Measurements from ENCODE around the gene DNAH3. TPM values are rescaled to one million over a fixed set of nuclear protein-coding genes. Genes with fewer than 3 reads are reported as not detected.

DNAH3 gene
- total and polyA plus RNA-seq, 2 of the 13 experiments (the other 11 are each of a cell fraction or from before 2014, with no cell fraction given) = 0.07 to 0.08 TPM

GRCh38 chr16:21158208-21159110, 7.8 kb upstream of the DNAH3 start, which contains the start of gene LDAF1 (continued):
- TF ChIP-seq KLF9 (CRISPR knock-in tag; IDR thresholded peaks at IDR 0.05; ENCODE audit: low read depth) = 0 out of 2 replicates have a peak, but pooled peaks have one; percentile 75
- TF ChIP-seq ZFY (CRISPR knock-in tag; IDR thresholded peaks at IDR 0.05) = peak; percentile 20; the same call in 1 of the 2 replicates
- TF ChIP-seq, protein P1, sequence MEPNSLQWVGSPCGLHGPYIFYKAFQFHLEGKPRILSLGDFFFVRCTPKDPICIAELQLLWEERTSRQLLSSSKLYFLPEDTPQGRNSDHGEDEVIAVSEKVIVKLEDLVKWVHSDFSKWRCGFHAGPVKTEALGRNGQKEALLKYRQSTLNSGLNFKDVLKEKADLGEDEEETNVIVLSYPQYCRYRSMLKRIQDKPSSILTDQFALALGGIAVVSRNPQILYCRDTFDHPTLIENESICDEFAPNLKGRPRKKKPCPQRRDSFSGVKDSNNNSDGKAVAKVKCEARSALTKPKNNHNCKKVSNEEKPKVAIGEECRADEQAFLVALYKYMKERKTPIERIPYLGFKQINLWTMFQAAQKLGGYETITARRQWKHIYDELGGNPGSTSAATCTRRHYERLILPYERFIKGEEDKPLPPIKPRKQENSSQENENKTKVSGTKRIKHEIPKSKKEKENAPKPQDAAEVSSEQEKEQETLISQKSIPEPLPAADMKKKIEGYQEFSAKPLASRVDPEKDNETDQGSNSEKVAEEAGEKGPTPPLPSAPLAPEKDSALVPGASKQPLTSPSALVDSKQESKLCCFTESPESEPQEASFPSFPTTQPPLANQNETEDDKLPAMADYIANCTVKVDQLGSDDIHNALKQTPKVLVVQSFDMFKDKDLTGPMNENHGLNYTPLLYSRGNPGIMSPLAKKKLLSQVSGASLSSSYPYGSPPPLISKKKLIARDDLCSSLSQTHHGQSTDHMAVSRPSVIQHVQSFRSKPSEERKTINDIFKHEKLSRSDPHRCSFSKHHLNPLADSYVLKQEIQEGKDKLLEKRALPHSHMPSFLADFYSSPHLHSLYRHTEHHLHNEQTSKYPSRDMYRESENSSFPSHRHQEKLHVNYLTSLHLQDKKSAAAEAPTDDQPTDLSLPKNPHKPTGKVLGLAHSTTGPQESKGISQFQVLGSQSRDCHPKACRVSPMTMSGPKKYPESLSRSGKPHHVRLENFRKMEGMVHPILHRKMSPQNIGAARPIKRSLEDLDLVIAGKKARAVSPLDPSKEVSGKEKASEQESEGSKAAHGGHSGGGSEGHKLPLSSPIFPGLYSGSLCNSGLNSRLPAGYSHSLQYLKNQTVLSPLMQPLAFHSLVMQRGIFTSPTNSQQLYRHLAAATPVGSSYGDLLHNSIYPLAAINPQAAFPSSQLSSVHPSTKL (CRISPR knock-in tag; IDR thresholded peaks at IDR 0.05) = peak; percentile 70; the same call in 1 of the 2 replicates
- TF ChIP-seq NR2F6 (IDR thresholded peaks at IDR 0.05) = no peak
- 0 out of 2 replicates have a peak, but pooled peaks have one; percentile 1 for TF ChIP-seq NR2F6 (CRISPR knock-in tag; IDR thresholded peaks at IDR 0.05)
- TF ChIP-seq ZKSCAN1 (IDR thresholded peaks at IDR 0.05; ENCODE audit: low read length) = no peak
- TF ChIP-seq ZNF570 (CRISPR knock-in tag; IDR thresholded peaks at IDR 0.05; ENCODE audit: borderline replicate concordance) = no peak
- no peak for TF ChIP-seq ZNF816 (CRISPR knock-in tag; IDR thresholded peaks at IDR 0.05; ENCODE audit: borderline replicate concordance)
- TF ChIP-seq MYPOP (CRISPR knock-in tag; IDR thresholded peaks at IDR 0.05) = 0 out of 2 replicates have a peak, but pooled peaks have one; percentile 17
- TF ChIP-seq ZNF557 (CRISPR knock-in tag; IDR thresholded peaks at IDR 0.05) = no peak
- peak; percentile 40; the same call in 1 of the 2 replicates for TF ChIP-seq E2F2 (CRISPR knock-in tag; IDR thresholded peaks at IDR 0.05; ENCODE audit: borderline replicate concordance)
- TF ChIP-seq, protein P2, sequence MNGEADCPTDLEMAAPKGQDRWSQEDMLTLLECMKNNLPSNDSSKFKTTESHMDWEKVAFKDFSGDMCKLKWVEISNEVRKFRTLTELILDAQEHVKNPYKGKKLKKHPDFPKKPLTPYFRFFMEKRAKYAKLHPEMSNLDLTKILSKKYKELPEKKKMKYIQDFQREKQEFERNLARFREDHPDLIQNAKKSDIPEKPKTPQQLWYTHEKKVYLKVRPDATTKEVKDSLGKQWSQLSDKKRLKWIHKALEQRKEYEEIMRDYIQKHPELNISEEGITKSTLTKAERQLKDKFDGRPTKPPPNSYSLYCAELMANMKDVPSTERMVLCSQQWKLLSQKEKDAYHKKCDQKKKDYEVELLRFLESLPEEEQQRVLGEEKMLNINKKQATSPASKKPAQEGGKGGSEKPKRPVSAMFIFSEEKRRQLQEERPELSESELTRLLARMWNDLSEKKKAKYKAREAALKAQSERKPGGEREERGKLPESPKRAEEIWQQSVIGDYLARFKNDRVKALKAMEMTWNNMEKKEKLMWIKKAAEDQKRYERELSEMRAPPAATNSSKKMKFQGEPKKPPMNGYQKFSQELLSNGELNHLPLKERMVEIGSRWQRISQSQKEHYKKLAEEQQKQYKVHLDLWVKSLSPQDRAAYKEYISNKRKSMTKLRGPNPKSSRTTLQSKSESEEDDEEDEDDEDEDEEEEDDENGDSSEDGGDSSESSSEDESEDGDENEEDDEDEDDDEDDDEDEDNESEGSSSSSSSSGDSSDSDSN (CRISPR knock-in tag; IDR thresholded peaks at IDR 0.05) = peak; percentile 72
- TF ChIP-seq TCF7L2 (IDR thresholded peaks at IDR 0.05; ENCODE audit: low read depth, low read length) = no peak
- no peak for TF ChIP-seq SP1 (IDR thresholded peaks at IDR 0.05)
- peak; percentile 60; the same call in 1 of the 2 replicates for TF ChIP-seq SP1 (CRISPR knock-in tag; IDR thresholded peaks at IDR 0.05)
- peak; percentile 64; the same call in 1 of the 2 replicates for TF ChIP-seq BORCS8-MEF2B (CRISPR knock-in tag; IDR thresholded peaks at IDR 0.05)
- peak; percentile 47; the same call in 1 of the 2 replicates for TF ChIP-seq IKZF5 (CRISPR knock-in tag; IDR thresholded peaks at IDR 0.05)
- TF ChIP-seq ZNF777 (CRISPR knock-in tag; IDR thresholded peaks at IDR 0.05) = peak; percentile 86
- no peak for TF ChIP-seq ZNF619 (CRISPR knock-in tag; IDR thresholded peaks at IDR 0.05)
- peak; percentile 70 for TF ChIP-seq ZNF605 (CRISPR knock-in tag; IDR thresholded peaks at IDR 0.05)

Data from HepG2 (cell line).